Medulla oblongata (tissue), 1 donor: ENCODE measurements around the gene FXYD5.

Experiments
- DNase-seq: peaks from one replicate; pipeline ENCODE4 v3.0.0-alpha.2; 2015; ENCODE audit errors: extremely low spot score

Gene FXYD5

GRCh38 chr19:35212241-35212640 lies 57.7 kb downstream of the FXYD5 start:
- no peak for DNase-seq

- DNase-seq: peak; percentile 56
These were observed 59.4 kb downstream of the FXYD5 start for GRCh38 chr19:35213663-35214632.

- DNase-seq: no peak
These were observed 60.4 kb downstream of the FXYD5 start for GRCh38 chr19:35214766-35215422.

- no peak for DNase-seq
These were observed 61.7 kb downstream of the FXYD5 start for GRCh38 chr19:35216016-35216832.

GRCh38 chr19:35216833-35217648 lies 62.5 kb downstream of the FXYD5 start:
- peak; percentile 85 for DNase-seq

- no peak for DNase-seq
These were observed 63.1 kb downstream of the FXYD5 start for GRCh38 chr19:35217649-35217990.

- no peak for DNase-seq
These were observed 64.5 kb downstream of the FXYD5 start for GRCh38 chr19:35219008-35219407.
